WTC11 (cell line): ENCODE results near the gene COG2. TPM values are rescaled to one million over a fixed set of nuclear protein-coding genes. Genes with fewer than 3 reads are reported as not detected.

Experiments
- ATAC-seq: fragments of 200-7000 bp; cut with Tn5 transposase; 2 replicates; pipeline ENCODE4 v1.10.0; 2021; ENCODE audit warnings: mild to moderate bottlenecking, moderate library complexity
- CTCF ChIA-PET: fragments of 300-600 bp; sonication (Branson Sonifier 250); formaldehyde crosslinking; loops from one replicate; lab custom pipeline; 2021; ENCODE audit warnings: antibody characterized with exemption; lab: Charles Lee
- POLR2A ChIA-PET: fragments of 350-600 bp; sonication (Branson Sonifier 250); formaldehyde crosslinking; loops from one replicate; lab custom pipeline; 2021; ENCODE audit warnings: antibody characterized with exemption; lab: Charles Lee
- DNase-seq: peaks from one replicate; pipeline ENCODE4 v3.0.0; 2021; ENCODE audit warnings: low spot score
- H3K27ac Mint-ChIP-seq: 2 replicates; pipeline ENCODE4 v1.8.0; 2021; ENCODE audit warnings: mixed read lengths
- H3K27me3 Mint-ChIP-seq: 2 replicates; pipeline ENCODE4 v1.8.0; 2021; ENCODE audit warnings: low read depth, mild to moderate bottlenecking, moderate library complexity, mixed read lengths
- H3K36me3 Mint-ChIP-seq: 2 replicates; pipeline ENCODE4 v1.8.0; 2021; ENCODE audit warnings: mixed read lengths
- H3K4me1 Mint-ChIP-seq: 2 replicates; pipeline ENCODE4 v1.8.0; 2022; ENCODE audit warnings: mixed read lengths
- H3K4me3 Mint-ChIP-seq: 2 replicates; pipeline ENCODE4 v1.8.0; 2021; ENCODE audit warnings: mild to moderate bottlenecking, moderate library complexity, mixed read lengths
- H3K9me3 Mint-ChIP-seq: 2 replicates; pipeline ENCODE4 v1.8.0; 2021; ENCODE audit warnings: mixed read lengths
- AFF4 ChIP-seq: sonication (generic); formaldehyde crosslinking; IDR thresholded peaks from 2 replicates; pipeline ENCODE4 v1.8.1; 2023; ENCODE audit warnings: mild to moderate bottlenecking, missing genetic modification reagents, borderline replicate concordance
- ARID4B ChIP-seq: sonication (generic); formaldehyde crosslinking; IDR thresholded peaks from 2 replicates; pipeline ENCODE4 v1.8.0; 2023; ENCODE audit warnings: missing genetic modification reagents, mild to moderate bottlenecking, borderline replicate concordance
- ATF2 ChIP-seq: sonication (generic); formaldehyde crosslinking; IDR thresholded peaks from 2 replicates; pipeline ENCODE4 v1.8.1; 2022; ENCODE audit warnings: low read depth, missing genetic modification reagents, borderline replicate concordance
- ATF6 ChIP-seq: sonication (generic); formaldehyde crosslinking; IDR thresholded peaks from 2 replicates; pipeline ENCODE4 v1.8.1; 2023; ENCODE audit warnings: mild to moderate bottlenecking, missing genetic modification reagents
- E2F4 ChIP-seq: sonication (generic); formaldehyde crosslinking; IDR thresholded peaks from 2 replicates; pipeline ENCODE4 v1.8.1; 2022; ENCODE audit warnings: low read depth, mild to moderate bottlenecking, moderate library complexity, missing genetic modification reagents, borderline replicate concordance
- ELF4 ChIP-seq: sonication (generic); formaldehyde crosslinking; IDR thresholded peaks from 2 replicates; pipeline ENCODE4 v1.8.1; 2022; ENCODE audit warnings: low read depth, mild to moderate bottlenecking, moderate library complexity, missing genetic modification reagents
- ETV6 ChIP-seq: sonication (generic); formaldehyde crosslinking; IDR thresholded peaks from 2 replicates; pipeline ENCODE4 v1.8.1; 2022; ENCODE audit warnings: mild to moderate bottlenecking, missing genetic modification reagents
- FOXJ3 ChIP-seq: sonication (generic); formaldehyde crosslinking; IDR thresholded peaks from 2 replicates; pipeline ENCODE4 v1.9.0; 2021; ENCODE audit warnings: missing genetic modification reagents, mild to moderate bottlenecking, borderline replicate concordance
- HMGXB4 ChIP-seq: sonication (generic); formaldehyde crosslinking; IDR thresholded peaks from 2 replicates; pipeline ENCODE4 v1.8.1; 2023; ENCODE audit warnings: mild to moderate bottlenecking, moderate library complexity, missing genetic modification reagents
- JAZF1 ChIP-seq: fragments of 250-450 bp; sonication (Bioruptor Pico); IDR thresholded peaks from 2 replicates; pipeline ENCODE4 v1.9.0; 2021; ENCODE audit warnings: moderate library complexity, mild to moderate bottlenecking, inconsistent platforms
- NFYB ChIP-seq: sonication (generic); formaldehyde crosslinking; conservative IDR thresholded peaks from 2 replicates; pipeline ENCODE4 v1.8.0; 2022; ENCODE audit warnings: low read depth, missing genetic modification reagents
- RELA ChIP-seq: sonication (generic); formaldehyde crosslinking; IDR thresholded peaks from 2 replicates; pipeline ENCODE4 v1.8.1; 2022; ENCODE audit warnings: missing genetic modification reagents, mild to moderate bottlenecking, borderline replicate concordance
- SMAD3 ChIP-seq: sonication (generic); formaldehyde crosslinking; IDR thresholded peaks from 2 replicates; pipeline ENCODE4 v1.8.0; 2022; ENCODE audit warnings: missing genetic modification reagents, mild to moderate bottlenecking, borderline replicate concordance
- TEAD4 ChIP-seq: sonication (generic); formaldehyde crosslinking; IDR thresholded peaks from 2 replicates; pipeline ENCODE4 v1.8.0; 2022; ENCODE audit warnings: mild to moderate bottlenecking, missing genetic modification reagents
- USF1 ChIP-seq: sonication (generic); formaldehyde crosslinking; IDR thresholded peaks from 2 replicates; pipeline ENCODE4 v1.8.0; 2022; ENCODE audit warnings: mild to moderate bottlenecking, missing genetic modification reagents
- ZNF138 ChIP-seq: sonication (generic); formaldehyde crosslinking; conservative IDR thresholded peaks from 2 replicates; pipeline ENCODE4 v1.8.1; 2022; ENCODE audit warnings: mild to moderate bottlenecking, moderate library complexity, missing genetic modification reagents
- ZNF232 ChIP-seq: sonication (generic); formaldehyde crosslinking; IDR thresholded peaks from 2 replicates; pipeline ENCODE4 v1.8.0; 2022; ENCODE audit warnings: mild to moderate bottlenecking, missing genetic modification reagents
- ZNF317 ChIP-seq: sonication (generic); formaldehyde crosslinking; IDR thresholded peaks from 2 replicates; pipeline ENCODE4 v1.8.1; 2023; ENCODE audit warnings: low read depth, mild to moderate bottlenecking, moderate library complexity, missing genetic modification reagents, borderline replicate concordance
- ZNF416 ChIP-seq: fragments of 250-450 bp; sonication (Bioruptor Pico); IDR thresholded peaks from 2 replicates; pipeline ENCODE4 v1.9.0; 2021; ENCODE audit warnings: mild to moderate bottlenecking, inconsistent platforms
- ZNF671 ChIP-seq: fragments of 250-450 bp; sonication (Bioruptor Pico); IDR thresholded peaks from 2 replicates; pipeline ENCODE4 v1.8.0; 2021; ENCODE audit warnings: mild to moderate bottlenecking
- total RNA-seq: library from RNA; stranded (reverse); gene quantifications from 3 replicates; pipeline ENCODE4 v1.2.3, GENCODE V29; 2021

Gene COG2
- total RNA-seq, 1 experiment from 2014 or later = 30.9 TPM

GRCh38 chr1:230627767-230628166 is 14.5 kb upstream of the COG2 start:
- H3K27me3 Mint-ChIP-seq = 0 out of 2 replicates have a peak, but pooled peaks cover 2% of the 10 kb centered on the region
- no peaks in the 10 kb centered on the region for H3K9me3 Mint-ChIP-seq
- H3K4me3 Mint-ChIP-seq = no peak overlapping the region
- ATAC-seq = no peak
- no peak for DNase-seq
- TF ChIP-seq E2F4 (CRISPR knock-in tag) = no peak
- TF ChIP-seq RELA (CRISPR knock-in tag) = no peak
- TF ChIP-seq TEAD4 (CRISPR knock-in tag) = no peak
- TF ChIP-seq SMAD3 (CRISPR knock-in tag) = no peak
- TF ChIP-seq ATF2 (CRISPR knock-in tag) = no peak
- no peak for TF ChIP-seq ZNF416 (CRISPR knock-in tag)
- TF ChIP-seq AFF4 (CRISPR knock-in tag) = no peak
- TF ChIP-seq ARID4B = no peak
- no peak for TF ChIP-seq ZNF317 (CRISPR knock-in tag)
- no peak overlapping the region for H3K27ac Mint-ChIP-seq
- peaks cover 7% of the 10 kb centered on the region; the same call in 1 of the 2 replicates for H3K4me1 Mint-ChIP-seq
- no peaks in the 10 kb centered on the region for H3K36me3 Mint-ChIP-seq
- POLR2A ChIA-PET = no interaction called here
- CTCF ChIA-PET = no interaction called here

- Mint-ChIP-seq H3K27ac (no peak overlapping the region), H3K27me3 (no peaks in the 10 kb centered on the region), H3K36me3 (no peaks in the 10 kb centered on the region), H3K4me3 (no peak overlapping the region), H3K4me1 (peaks cover 7% of the 10 kb centered on the region; the same call in 1 of the 2 replicates), H3K9me3 (no peaks in the 10 kb centered on the region)
- ChIA-PET CTCF (no interaction called here), POLR2A (no interaction called here)
- ATAC-seq (no peak), DNase-seq (no peak)
- TF ChIP-seq ZNF138 (CRISPR knock-in tag) (no peak), JAZF1 (CRISPR knock-in tag) (no peak), USF1 (CRISPR knock-in tag) (no peak), NFYB (CRISPR knock-in tag) (no peak), ETV6 (CRISPR knock-in tag) (no peak), ZNF317 (CRISPR knock-in tag) (no peak), ZNF671 (CRISPR knock-in tag) (no peak), ZNF232 (CRISPR knock-in tag) (no peak), FOXJ3 (CRISPR knock-in tag) (no peak), ATF6 (CRISPR knock-in tag) (no peak), ELF4 (CRISPR knock-in tag) (no peak), HMGXB4 (no peak)
Measured at GRCh38 chr1:230629511-230629910, 12.8 kb upstream of the COG2 start.
